HG02571 (cell line): Measurements from ENCODE around the gene UNC80.

Source experiments
- ATAC-seq: cut with Tn5 transposase; IDR thresholded peaks from one replicate; pipeline ENCODE4 v1.9.1; 2021; ENCODE audit warnings: mild to moderate bottlenecking, moderate library complexity; ENCODE audit not compliant: unreplicated experiment

Gene UNC80

GRCh38 chr2:210004881-210005280, 233.2 kb downstream of the UNC80 start:
- ATAC-seq = no peak

DNA sequence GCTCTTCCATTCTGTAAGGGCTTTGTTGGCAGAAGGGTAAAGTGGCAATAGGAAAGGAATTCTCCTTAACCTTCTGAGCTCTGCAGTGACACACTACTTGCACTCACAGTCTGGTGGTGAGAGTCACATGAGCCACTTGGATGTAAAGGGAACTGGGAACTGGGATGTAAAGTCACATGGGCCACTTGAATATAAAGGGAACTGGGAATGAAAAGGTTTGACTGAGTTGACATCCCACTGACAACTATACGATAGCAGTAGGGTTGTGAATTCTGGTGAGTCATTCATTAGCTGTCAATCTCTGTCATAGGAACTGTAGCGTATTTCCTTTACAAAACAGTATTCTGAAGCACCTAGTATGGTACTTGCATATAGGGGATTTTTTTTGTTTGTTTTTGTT, 236.3 kb downstream of the UNC80 start:
- ATAC-seq = no peak

- no peak for ATAC-seq
Observed at GRCh38 chr2:210009126-210009525, 237.5 kb downstream of the UNC80 start.

GRCh38 chr2:210009896-210010295, 238.3 kb downstream of the UNC80 start:
- no peak for ATAC-seq

GRCh38 chr2:210020138-210020537, 248.5 kb downstream of the UNC80 start:
- no peak for ATAC-seq

DNA sequence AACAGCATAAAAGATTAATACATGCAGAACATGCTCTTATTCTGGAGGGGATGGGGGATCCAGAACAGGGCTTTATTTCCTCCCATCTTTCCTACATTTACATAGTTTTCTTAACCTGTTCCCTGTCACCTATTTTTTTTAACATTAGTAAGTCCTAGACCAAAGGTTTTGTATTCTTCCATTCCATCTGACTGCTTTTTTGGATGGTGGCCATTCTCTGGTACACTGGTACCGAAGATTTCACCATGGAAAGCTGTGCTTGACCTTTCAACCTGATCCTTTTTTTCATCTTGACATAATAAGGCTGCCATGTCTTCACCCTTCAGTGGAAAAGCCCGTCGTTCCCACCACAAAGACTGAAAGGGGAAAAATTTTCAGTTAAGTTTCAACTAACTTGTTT, 251.2 kb downstream of the UNC80 start:
- no peak for ATAC-seq

DNA sequence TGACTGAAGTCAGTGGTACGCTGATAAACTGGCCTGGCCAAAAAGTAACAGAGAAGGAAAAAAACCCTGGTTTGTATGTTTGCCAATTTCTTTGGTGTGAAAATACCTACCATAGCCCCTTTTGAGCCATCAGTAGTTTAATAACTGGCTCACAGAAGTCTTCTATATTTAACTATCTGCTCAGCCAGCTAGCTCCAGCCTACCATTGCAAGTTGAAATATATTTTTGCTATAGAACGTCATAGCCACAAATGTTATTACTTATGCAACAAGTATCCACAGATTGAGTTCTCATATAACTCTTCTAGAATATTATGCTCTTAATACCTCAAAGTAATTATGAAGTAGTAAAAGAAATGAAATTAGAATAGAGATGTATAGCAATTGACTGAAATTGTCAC, 256.0 kb downstream of the UNC80 start:
- no peak for ATAC-seq

DNA sequence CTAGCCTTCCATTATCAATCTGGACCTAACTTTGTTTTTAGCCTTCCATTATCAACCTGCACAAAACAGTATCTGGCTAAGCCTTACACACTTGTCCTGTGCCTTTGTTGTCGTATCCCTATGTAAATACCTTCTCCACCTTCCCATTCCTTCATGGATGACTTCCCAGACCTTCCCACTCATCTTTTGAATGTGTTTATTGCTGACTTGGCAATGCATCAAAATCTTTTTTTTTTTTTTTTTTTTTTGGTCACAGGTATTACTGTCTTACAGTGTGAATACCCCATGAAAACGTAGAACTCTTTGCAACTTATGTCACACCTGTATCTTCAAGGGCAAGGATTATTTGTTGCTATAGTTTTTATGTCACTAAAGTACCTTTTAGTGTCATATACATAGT, 256.5 kb downstream of the UNC80 start:
- ATAC-seq = no peak

- no peak for ATAC-seq
Observed at GRCh38 chr2:210034087-210034683, 262.6 kb downstream of the UNC80 start.

DNA sequence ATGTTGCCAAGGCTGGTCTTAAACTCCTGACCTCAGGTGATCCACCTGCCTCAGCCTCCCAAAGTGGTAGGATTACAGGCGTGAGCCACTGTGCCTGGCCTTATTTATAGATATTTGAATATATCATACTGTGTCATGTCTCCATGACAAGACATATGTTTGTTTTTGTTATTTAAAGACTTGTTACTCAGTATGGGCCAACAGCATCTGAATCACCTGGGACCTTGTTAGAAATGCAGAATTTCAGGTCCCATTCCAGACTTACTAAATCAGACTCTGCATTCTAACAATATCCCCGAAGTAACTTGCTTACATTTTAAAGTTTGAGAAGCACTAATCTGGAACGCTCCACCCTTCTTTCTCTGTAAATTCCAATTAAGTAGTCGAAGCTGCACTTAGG, 264.0 kb downstream of the UNC80 start:
- ATAC-seq = no peak

GRCh38 chr2:210038078-210038477, 266.4 kb downstream of the UNC80 start:
- ATAC-seq = no peak

GRCh38 chr2:210046851-210047500, 275.3 kb downstream of the UNC80 start:
- ATAC-seq = no peak
